IPS-18c (cell line): ENCODE measurements around the gene RPP38.

Experiments used
- H3K4me3 ChIP-seq: 2 replicates; pipeline ENCODE4 v1.7.0; 2013; ENCODE audit warnings: low read depth, mild to moderate bottlenecking, low read length, moderate library complexity; ENCODE audit not compliant: insufficient read depth
- H3K9me3 ChIP-seq: one replicate; pipeline ENCODE4 v1.6.1; 2013; ENCODE audit warnings: mild to moderate bottlenecking, low read length, moderate library complexity; ENCODE audit not compliant: control insufficient read depth, insufficient read depth

RPP38 gene

GRCh38 chr10:15140698-15141097 lies 43.5 kb downstream of the RPP38 start:
- Histone ChIP-seq H3K4me3 (no peak overlapping the region), H3K9me3 (no peaks in the 10 kb centered on the region)

DNA sequence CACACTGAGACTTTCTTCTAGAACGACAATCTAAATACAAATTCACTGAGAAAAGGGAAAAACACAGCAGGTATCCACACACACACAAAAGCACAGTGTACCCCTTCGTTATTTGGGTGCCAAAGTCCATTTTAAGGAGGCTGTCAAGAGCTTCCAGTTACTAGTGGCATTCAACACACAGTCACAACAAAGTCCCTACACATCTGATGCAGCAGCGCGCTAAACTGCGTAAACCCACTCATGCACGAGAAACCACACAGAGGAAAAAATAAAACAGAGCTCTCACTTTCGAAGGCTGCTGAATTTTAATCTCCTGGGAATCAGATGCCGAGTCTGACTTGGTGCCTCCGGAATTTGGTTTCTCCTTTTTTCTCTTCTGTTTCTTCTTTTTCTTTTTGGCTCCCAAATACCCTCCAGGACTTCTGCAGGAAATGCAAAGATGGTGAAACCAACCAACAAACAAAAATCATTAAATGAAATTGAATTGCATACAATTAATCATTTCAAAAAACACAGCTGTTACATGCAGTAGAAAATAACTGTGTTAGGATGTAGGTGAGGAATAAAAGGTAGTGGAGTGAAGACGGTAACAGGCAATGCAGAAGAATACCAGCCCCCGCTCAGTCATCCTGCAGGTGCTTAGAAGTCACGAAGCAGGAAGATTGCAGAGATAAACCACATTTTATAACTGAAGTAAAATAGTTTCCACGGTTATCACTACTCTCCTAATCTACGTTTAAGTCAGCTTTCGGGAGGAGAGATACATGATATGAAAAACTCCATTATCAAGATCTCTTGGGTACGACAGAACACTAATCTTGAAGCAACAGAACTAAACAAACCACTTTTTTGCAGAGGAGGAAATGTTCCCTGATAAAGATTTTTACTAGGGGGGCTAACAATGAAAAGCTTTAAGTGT lies 44.2 kb downstream of the RPP38 start:
- Histone ChIP-seq H3K9me3 (no peaks in the 10 kb centered on the region), H3K4me3 (no peak overlapping the region)

DNA sequence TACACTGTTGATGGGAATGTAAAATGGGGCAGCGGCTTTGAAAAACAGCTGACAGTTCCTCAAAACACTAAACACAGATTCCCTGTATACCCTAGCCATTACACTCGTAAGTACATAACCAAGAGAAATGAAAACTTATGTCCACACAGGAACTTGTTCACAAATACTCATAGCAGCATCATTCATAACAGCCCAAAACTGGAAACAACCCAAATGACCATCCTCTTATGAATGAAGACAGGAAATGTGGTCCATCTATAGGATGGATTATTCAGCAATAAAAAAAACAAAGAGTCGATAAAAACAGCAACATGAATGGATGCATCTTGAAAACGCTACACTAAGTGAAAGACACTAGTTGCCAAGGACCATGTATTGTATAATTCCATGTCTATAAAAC lies 47.6 kb downstream of the RPP38 start:
- H3K9me3 ChIP-seq, result no peaks in the 10 kb centered on the region
- H3K4me3 ChIP-seq, result no peak overlapping the region

DNA sequence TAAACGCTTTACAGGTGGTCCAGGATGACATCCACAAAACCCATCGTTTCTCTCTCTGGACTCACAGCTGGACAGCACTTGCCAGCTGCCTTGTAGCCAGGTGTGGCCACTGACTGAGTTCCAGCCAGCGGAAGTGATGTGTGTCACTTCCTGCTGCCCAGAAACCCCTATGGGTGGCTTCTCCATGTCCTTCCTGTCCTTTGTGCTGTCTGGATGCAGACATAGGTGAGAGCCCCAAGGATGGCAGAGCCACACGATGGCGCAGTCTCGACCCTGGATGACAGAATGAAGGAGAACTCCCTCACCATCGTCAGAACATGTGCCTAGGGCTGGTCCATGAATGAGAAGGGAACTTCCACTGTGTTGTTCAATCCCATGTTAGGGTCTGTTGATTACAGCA lies 49.2 kb downstream of the RPP38 start:
- no peaks in the 10 kb centered on the region for H3K9me3 ChIP-seq
- no peak overlapping the region for H3K4me3 ChIP-seq

GRCh38 chr10:15147594-15148392 lies 50.6 kb downstream of the RPP38 start:
- no peak overlapping the region for H3K4me3 ChIP-seq

GRCh38 chr10:15149042-15149771 lies 52.1 kb downstream of the RPP38 start:
- no peaks in the 10 kb centered on the region for H3K9me3 ChIP-seq

More at GRCh38 chr10:15147594-15148392, 50.6 kb downstream of the RPP38 start:
- H3K9me3 ChIP-seq, result no peaks in the 10 kb centered on the region

DNA sequence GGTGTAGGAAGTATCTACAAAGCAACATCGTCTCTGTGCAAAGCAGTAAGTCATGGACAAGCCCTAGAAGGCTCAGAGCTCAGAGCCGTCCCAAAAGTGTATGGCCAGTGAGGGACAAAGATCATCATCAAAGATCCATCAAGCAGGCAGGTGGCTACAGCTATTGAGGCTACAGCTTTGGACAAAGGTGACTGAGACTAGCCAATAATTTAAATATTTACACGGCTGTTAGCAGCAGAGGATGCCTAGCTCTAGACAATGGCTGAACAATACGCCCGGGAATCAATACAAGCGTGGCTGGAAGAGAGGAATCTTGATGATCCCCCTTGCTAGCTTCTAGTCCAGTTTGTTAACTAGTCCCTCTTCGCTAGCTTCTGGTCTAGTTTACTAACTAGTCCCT lies 53.4 kb downstream of the RPP38 start:
- Histone ChIP-seq H3K9me3 (no peaks in the 10 kb centered on the region), H3K4me3 (no peak overlapping the region)

More at GRCh38 chr10:15149042-15149771, 52.1 kb downstream of the RPP38 start:
- H3K4me3 ChIP-seq, result no peak overlapping the region

- H3K4me3 ChIP-seq, result no peak overlapping the region
These were observed 55.4 kb downstream of the RPP38 start for GRCh38 chr10:15152556-15152955.

More at GRCh38 chr10:15152556-15152955, 55.4 kb downstream of the RPP38 start:
- no peaks in the 10 kb centered on the region for H3K9me3 ChIP-seq
